Neuronal stem cell (in vitro differentiated cells): Measurements from ENCODE around the gene KLF17.
A peak's percentile ranks its signal among the peaks of the same experiment; 100 is the strongest.
"Not testable (repeated sequence)": the region's sequence is repeated elsewhere in the genome, so short reads cannot be mapped to it uniquely, and the experiment has no call there.

Source experiments
- DNase-seq: peaks from one replicate; pipeline ENCODE4 v3.0.0-alpha.2; 2013; ENCODE audit warnings: low spot score
- H2AFZ ChIP-seq: one replicate; pipeline ENCODE4 v1.6.1; 2013; ENCODE audit warnings: mild to moderate bottlenecking, low read length, inconsistent platforms
- H2AK5ac ChIP-seq: 2 replicates; pipeline ENCODE4 v1.6.1; 2013; ENCODE audit warnings: low read depth, mild to moderate bottlenecking, inconsistent platforms, low read length, moderate library complexity, mixed read lengths
- H2BK120ac ChIP-seq: 2 replicates; pipeline ENCODE4 v1.6.1; 2013; ENCODE audit warnings: low read depth, mild to moderate bottlenecking, inconsistent platforms, low read length, moderate library complexity, mixed read lengths
- H2BK12ac ChIP-seq: one replicate; pipeline ENCODE4 v1.6.1; 2013; ENCODE audit warnings: low read length, inconsistent platforms
- H2BK15ac ChIP-seq: 2 replicates; pipeline ENCODE4 v1.6.1; 2013; ENCODE audit warnings: mild to moderate bottlenecking, low read length, inconsistent platforms, mixed read lengths
- H2BK5ac ChIP-seq: one replicate; pipeline ENCODE4 v1.6.1; 2013; ENCODE audit warnings: inconsistent platforms, mild to moderate bottlenecking, low read length, moderate library complexity
- H3K14ac ChIP-seq: one replicate; pipeline ENCODE4 v1.6.1; 2013; ENCODE audit warnings: low read length, inconsistent platforms
- H3K18ac ChIP-seq: 2 replicates; pipeline ENCODE4 v1.6.1; 2013; ENCODE audit warnings: low read length, inconsistent platforms
- H3K23ac ChIP-seq: 2 replicates; pipeline ENCODE4 v1.6.1; 2013; ENCODE audit warnings: low read depth, mild to moderate bottlenecking, mixed read lengths, low read length, inconsistent platforms; ENCODE audit not compliant: poor library complexity
- H3K27ac ChIP-seq: replicated peaks from 3 replicates; pipeline ENCODE4 v1.5.1; 2013; ENCODE audit warnings: low read length, inconsistent platforms
- H3K27me3 ChIP-seq, 3 experiments: 2 replicates each; pipeline ENCODE4 v1.6.1; 2013; ENCODE audit warnings: low read length in 3 of 3, mild to moderate bottlenecking in 2 of 3, inconsistent platforms in 1 of 3, low read depth in 1 of 3, mixed read lengths in 1 of 3, moderate library complexity in 1 of 3; ENCODE audit not compliant: control insufficient read depth in 3 of 3, insufficient read depth in 3 of 3
- H3K36me3 ChIP-seq, 2 donors: replicated peaks in 1 of 2; 2 replicates each; pipeline ENCODE4 v1.6.1; 2013; ENCODE audit warnings: low read length in 2 of 2; ENCODE audit not compliant: control insufficient read depth in 2 of 2, insufficient read depth in 2 of 2
- H3K4ac ChIP-seq: 2 replicates; pipeline ENCODE4 v1.6.1; 2013; ENCODE audit warnings: inconsistent platforms, mild to moderate bottlenecking, low read length, moderate library complexity
- H3K4me1 ChIP-seq, 2 donors: 1 replicate in 1 of 2; 2 replicates in 1 of 2; pipeline ENCODE4 v1.6.1; 2013; ENCODE audit warnings: low read length in 2 of 2, low read depth in 1 of 2; ENCODE audit not compliant: control insufficient read depth in 2 of 2, insufficient read depth in 1 of 2
- H3K4me2 ChIP-seq: one replicate; pipeline ENCODE4 v1.6.1; 2013; ENCODE audit warnings: mild to moderate bottlenecking, low read length, inconsistent platforms; ENCODE audit not compliant: insufficient read depth, poor library complexity, severe bottlenecking
- H3K4me3 ChIP-seq, 2 donors: 2 replicates each; pipeline ENCODE4 v1.5.1; 2013; ENCODE audit warnings: low read length in 2 of 2, mild to moderate bottlenecking in 2 of 2, inconsistent platforms in 1 of 2, moderate library complexity in 1 of 2
- H3K79me1 ChIP-seq: one replicate; pipeline ENCODE4 v1.6.1; 2013; ENCODE audit warnings: low read depth, mild to moderate bottlenecking, inconsistent platforms, low read length, moderate library complexity
- H3K9ac ChIP-seq: one replicate; pipeline ENCODE4 v1.6.1; 2013; ENCODE audit warnings: mild to moderate bottlenecking, low read depth, low read length, inconsistent platforms; ENCODE audit not compliant: poor library complexity
- H3K9me3 ChIP-seq, 2 donors: replicated peaks in 1 of 2; 2 replicates each; pipeline versions ENCODE3 to v1.6.1; 2013; ENCODE audit warnings: low read length in 2 of 2, mild to moderate bottlenecking in 2 of 2, inconsistent platforms in 1 of 2, low read depth in 1 of 2, mixed read lengths in 1 of 2, moderate library complexity in 1 of 2; ENCODE audit not compliant: control insufficient read depth in 2 of 2, insufficient read depth in 1 of 2
- H4K8ac ChIP-seq: one replicate; pipeline ENCODE4 v1.6.1; 2013; ENCODE audit warnings: low read depth, mild to moderate bottlenecking, inconsistent platforms, low read length, moderate library complexity
- H4K91ac ChIP-seq: one replicate; pipeline ENCODE4 v1.6.1; 2013; ENCODE audit warnings: low read length, low read depth, mild to moderate bottlenecking, inconsistent platforms; ENCODE audit not compliant: poor library complexity
- WGBS, 2 donors: extraction: QIAGEN DNeasy Blood & Tissue Kit; methylation state at CpG; one replicate each; pipeline ENCODE4 v1.1.7; 2013; ENCODE audit warnings: missing lambda C conversion rate in 2 of 2, mixed read lengths in 1 of 2; ENCODE audit not compliant: insufficient read length in 2 of 2, insufficient replicate concordance in 1 of 2; ENCODE audit errors: extremely low coverage in 2 of 2; 5-methylcytosine and 5-hydroxymethylcytosine counted together

KLF17 gene

GRCh38 chr1:44113095-44113609 is 5.5 kb upstream of the KLF17 start:
- Histone ChIP-seq H3K9me3 (no peaks in the 10 kb centered on the region), H3K79me1 (no peaks in the 10 kb centered on the region), H3K18ac (no peak overlapping the region), H3K36me3 (no peaks in the 10 kb centered on the region), H2AFZ (no peak overlapping the region), H3K27me3 (peaks cover 0 to 21% (median 0%) of the 10 kb centered on the region in 3 experiments), H2BK15ac (no peak overlapping the region), H3K4ac (no peak overlapping the region), H2BK5ac (no peak overlapping the region), H3K4me3 (no peak overlapping the region), H3K23ac (no peak overlapping the region), H3K4me2 (no peak overlapping the region), H3K9ac (no peak overlapping the region), H2AK5ac (no peak overlapping the region), H2BK12ac (no peak overlapping the region), H3K14ac (no peak overlapping the region), H3K4me1 (no peaks in the 10 kb centered on the region), H4K91ac (no peak overlapping the region), H4K8ac (no peak overlapping the region), H2BK120ac (no peak overlapping the region), H3K27ac (no peak overlapping the region)
- whole genome bisulfite sequencing, 2 donors = no CpG with 5 or more reads among the region's 2 CpGs
- DNase-seq = no peak

- Histone ChIP-seq H3K36me3 (no peaks in the 10 kb centered on the region), H3K9me3 (no peaks in the 10 kb centered on the region), H2AK5ac (no peak overlapping the region), H2BK120ac (no peak overlapping the region), H3K4me3 (no peak overlapping the region), H2BK5ac (no peak overlapping the region), H2AFZ (no peak overlapping the region), H3K27ac (no peak overlapping the region), H3K4ac (no peak overlapping the region), H2BK15ac (no peak overlapping the region), H3K23ac (no peak overlapping the region), H3K18ac (no peak overlapping the region), H3K79me1 (no peaks in the 10 kb centered on the region), H3K14ac (no peak overlapping the region), H3K27me3 (peaks cover 0 to 14% (median 0%) of the 10 kb centered on the region in 3 experiments), H4K8ac (no peak overlapping the region), H3K4me2 (no peak overlapping the region), H3K4me1 (no peaks in the 10 kb centered on the region), H4K91ac (no peak overlapping the region), H3K9ac (no peak overlapping the region), H2BK12ac (no peak overlapping the region)
- no CpG with 5 or more reads among the region's 7 CpGs for WGBS, 2 donors
- DNase-seq = no peak
Observed at GRCh38 chr1:44114098-44114497, 4.5 kb upstream of the KLF17 start.

- Histone ChIP-seq H3K27me3 (peaks cover 0 to 12% (median 0%) of the 10 kb centered on the region in 3 experiments), H3K18ac (peak overlapping the region; percentile 22), H3K9ac (peak overlapping the region; percentile 34)
- H4K8ac ChIP-seq, H3K4me3 ChIP-seq, H3K4ac ChIP-seq, H2BK120ac ChIP-seq, H3K14ac ChIP-seq, H3K9me3 ChIP-seq, H3K23ac ChIP-seq, H2BK5ac ChIP-seq, H2BK15ac ChIP-seq, H3K27ac ChIP-seq, H2BK12ac ChIP-seq, H3K4me2 ChIP-seq, H3K4me1 ChIP-seq, H4K91ac ChIP-seq, DNase-seq, H2AFZ ChIP-seq, H2AK5ac ChIP-seq, H3K36me3 ChIP-seq, H3K79me1 ChIP-seq: not testable (repeated sequence)
- WGBS, 2 donors = no CpG with 5 or more reads among the region's 10 CpGs
Observed at GRCh38 chr1:44117272-44117671, 1.3 kb upstream of the KLF17 start.

- H4K8ac ChIP-seq = no peak overlapping the region
- no peak overlapping the region for H3K9ac ChIP-seq
- no peak overlapping the region for H2BK5ac ChIP-seq
- no peak overlapping the region for H2AFZ ChIP-seq
- H3K4me1 ChIP-seq = no peaks in the 10 kb centered on the region
- no peak overlapping the region for H3K14ac ChIP-seq
- no CpG with 5 or more reads among the region's 6 CpGs for WGBS, 2 donors
- no peak overlapping the region for H3K4ac ChIP-seq
- DNase-seq = no peak
- no peaks in the 10 kb centered on the region for H3K36me3 ChIP-seq
- no peak overlapping the region for H4K91ac ChIP-seq
- no peak overlapping the region for H2AK5ac ChIP-seq
- no peaks in the 10 kb centered on the region for H3K9me3 ChIP-seq
- H3K79me1 ChIP-seq = no peaks in the 10 kb centered on the region
- H3K27ac ChIP-seq = no peak overlapping the region
- no peak overlapping the region for H2BK12ac ChIP-seq
- H3K4me2 ChIP-seq = no peak overlapping the region
- H3K18ac ChIP-seq = no peak overlapping the region
- no peak overlapping the region for H3K4me3 ChIP-seq
- no peak overlapping the region for H3K23ac ChIP-seq
- H2BK120ac ChIP-seq = no peak overlapping the region
- no peak overlapping the region for H2BK15ac ChIP-seq
- H3K27me3 ChIP-seq = peaks cover 0 to 7% (median 0%) of the 10 kb centered on the region in 3 experiments
Observed at GRCh38 chr1:44119525-44119924, 904 bp downstream of the KLF17 start.
